ENCODE results near the gene EGFL6. TPM values are rescaled to one million over a fixed set of nuclear protein-coding genes. Genes with fewer than 3 reads are reported as not detected.

The EGFL6 gene
- total RNA-seq, 2 experiments from 2014 or later = 2.1 to 2.7 TPM

DNA sequence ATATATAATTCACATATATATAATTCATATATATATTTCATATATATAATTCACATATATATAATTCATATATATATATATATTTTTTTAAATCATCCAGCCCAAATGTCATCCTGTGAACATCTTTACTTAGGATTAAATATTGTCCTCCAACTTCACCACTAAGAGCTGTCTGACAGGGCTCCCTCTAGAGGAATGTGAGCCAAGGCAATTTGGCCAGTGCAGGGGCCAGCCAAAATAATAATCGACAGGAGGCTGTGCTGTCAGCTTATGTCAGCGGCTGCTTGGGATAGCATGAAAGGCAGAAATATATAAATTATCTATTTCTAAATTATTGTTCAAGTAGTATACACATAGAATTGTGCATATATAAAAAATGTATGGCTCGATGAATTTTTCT is 29.5 kb downstream of the EGFL6 start:
- H3K4me3 Mint-ChIP-seq = no peak overlapping the region
- CTCF ChIA-PET = interaction anchor here (1.3 kb wide), 1 partner anchor 92 kb away, joined by 5 read pairs; no protein-coding TSS in a partner anchor
- ATAC-seq (no peak), DNase-seq (no peak)
- H3K36me3 Mint-ChIP-seq (ENCODE audit: low read depth) = no peaks in the 10 kb centered on the region
- H3K9me3 Mint-ChIP-seq = no peaks in the 10 kb centered on the region
- TF ChIP-seq, protein P1, sequence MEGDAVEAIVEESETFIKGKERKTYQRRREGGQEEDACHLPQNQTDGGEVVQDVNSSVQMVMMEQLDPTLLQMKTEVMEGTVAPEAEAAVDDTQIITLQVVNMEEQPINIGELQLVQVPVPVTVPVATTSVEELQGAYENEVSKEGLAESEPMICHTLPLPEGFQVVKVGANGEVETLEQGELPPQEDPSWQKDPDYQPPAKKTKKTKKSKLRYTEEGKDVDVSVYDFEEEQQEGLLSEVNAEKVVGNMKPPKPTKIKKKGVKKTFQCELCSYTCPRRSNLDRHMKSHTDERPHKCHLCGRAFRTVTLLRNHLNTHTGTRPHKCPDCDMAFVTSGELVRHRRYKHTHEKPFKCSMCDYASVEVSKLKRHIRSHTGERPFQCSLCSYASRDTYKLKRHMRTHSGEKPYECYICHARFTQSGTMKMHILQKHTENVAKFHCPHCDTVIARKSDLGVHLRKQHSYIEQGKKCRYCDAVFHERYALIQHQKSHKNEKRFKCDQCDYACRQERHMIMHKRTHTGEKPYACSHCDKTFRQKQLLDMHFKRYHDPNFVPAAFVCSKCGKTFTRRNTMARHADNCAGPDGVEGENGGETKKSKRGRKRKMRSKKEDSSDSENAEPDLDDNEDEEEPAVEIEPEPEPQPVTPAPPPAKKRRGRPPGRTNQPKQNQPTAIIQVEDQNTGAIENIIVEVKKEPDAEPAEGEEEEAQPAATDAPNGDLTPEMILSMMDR (IDR thresholded peaks at IDR 0.05) = no peak
- POLR2A ChIA-PET = no interaction called here
- H3K27me3 Mint-ChIP-seq = no peaks in the 10 kb centered on the region
- H3K27ac Mint-ChIP-seq = no peak overlapping the region
- no peaks in the 10 kb centered on the region for H3K4me1 Mint-ChIP-seq (ENCODE audit: low read depth)
- intact Hi-C loops (cut with micrococcal nuclease) = no loop called here

DNA sequence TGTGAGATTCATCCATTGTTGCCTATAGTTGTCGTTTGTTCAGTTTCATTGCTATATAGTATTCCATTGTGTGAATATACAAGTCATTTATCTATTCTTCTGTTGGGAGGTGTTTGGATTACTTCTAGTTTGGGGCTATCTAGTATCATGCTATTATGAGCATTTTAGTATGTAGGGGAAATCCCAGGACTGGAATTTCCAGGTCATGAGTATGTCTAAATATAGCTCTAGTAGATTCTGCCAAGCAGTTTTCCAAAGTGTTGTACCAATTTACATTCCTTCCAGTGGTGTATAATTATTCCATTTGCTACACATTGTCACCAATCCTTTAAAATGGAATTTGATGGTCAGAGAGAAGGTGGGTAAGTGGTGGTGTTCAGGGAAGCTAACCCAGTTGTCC is 30.1 kb downstream of the EGFL6 start:
- ChIA-PET POLR2A (no interaction called here), CTCF (interaction anchor here (1.3 kb wide), 1 partner anchor 93 kb away, joined by 5 read pairs; no protein-coding TSS in a partner anchor)
- no peaks in the 10 kb centered on the region for H3K36me3 Mint-ChIP-seq (ENCODE audit: low read depth)
- no peaks in the 10 kb centered on the region for H3K9me3 Mint-ChIP-seq
- H3K4me3 Mint-ChIP-seq = no peak overlapping the region
- H3K27me3 Mint-ChIP-seq = no peaks in the 10 kb centered on the region
- intact Hi-C loops (cut with micrococcal nuclease) = no loop called here
- no peak overlapping the region for H3K27ac Mint-ChIP-seq
- no peaks in the 10 kb centered on the region for H3K4me1 Mint-ChIP-seq (ENCODE audit: low read depth)
- DNase-seq (no peak), ATAC-seq (no peak)
- TF ChIP-seq, protein P1 (IDR thresholded peaks at IDR 0.05) = no peak

DNA sequence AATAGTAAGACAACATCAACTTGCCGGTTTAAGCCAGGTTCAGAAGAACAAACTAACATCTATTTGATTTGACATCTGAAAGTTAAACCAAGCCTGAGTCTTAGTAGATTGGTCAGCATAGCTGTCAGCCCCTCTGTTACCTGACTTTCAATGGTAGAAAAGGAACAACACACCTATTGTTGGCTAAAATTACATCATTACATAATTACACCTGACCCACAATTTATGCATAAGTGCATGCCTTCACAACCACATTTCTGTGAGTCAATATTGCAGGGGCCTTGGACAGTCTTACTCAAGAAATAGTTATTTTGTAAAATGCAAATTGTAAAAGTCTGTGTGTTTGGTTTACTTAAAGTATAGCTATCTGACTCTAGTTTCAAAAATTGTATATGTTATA is 36.2 kb downstream of the EGFL6 start:
- POLR2A ChIA-PET = no interaction called here
- intact Hi-C loops (cut with micrococcal nuclease) = no loop called here

DNA sequence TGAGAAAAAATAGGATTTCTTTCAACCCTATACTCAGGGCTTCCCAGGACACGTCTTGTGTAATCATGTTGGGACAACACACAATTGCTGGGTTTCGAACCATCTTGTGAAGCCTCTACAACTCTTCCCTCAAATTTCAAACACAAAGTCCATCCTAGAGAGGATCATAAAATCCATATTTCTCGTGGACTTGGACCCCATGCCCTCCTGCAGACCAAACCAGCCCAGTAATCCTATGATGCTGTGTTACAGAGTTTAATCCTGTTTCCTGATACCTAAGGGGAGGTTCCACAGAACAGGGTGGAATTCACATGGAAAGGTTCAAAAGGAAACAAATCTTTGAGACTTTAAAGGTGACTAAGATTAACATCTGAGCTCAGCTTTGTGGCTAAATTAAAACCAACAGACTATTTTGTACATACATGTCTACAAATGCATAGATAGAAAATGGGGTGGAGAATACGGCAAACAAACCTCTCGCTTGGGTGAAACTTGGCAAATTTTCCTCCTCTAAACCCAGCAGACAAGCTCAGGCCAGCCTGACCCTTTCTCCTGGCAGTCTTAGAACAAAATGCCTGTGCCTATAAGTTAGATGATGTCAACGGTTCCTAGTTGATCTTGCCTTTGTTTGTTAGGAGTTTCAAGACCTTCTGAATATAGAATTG is 38.1 kb downstream of the EGFL6 start:
- POLR2A ChIA-PET = no interaction called here
- H3K36me3 Mint-ChIP-seq (ENCODE audit: low read depth) = no peaks in the 10 kb centered on the region
- ATAC-seq (no peak), DNase-seq (no peak)
- H3K27ac Mint-ChIP-seq = no peak overlapping the region
- intact Hi-C loops (cut with micrococcal nuclease) = no loop called here
- H3K27me3 Mint-ChIP-seq = no peaks in the 10 kb centered on the region
- TF ChIP-seq, protein P1 (IDR thresholded peaks at IDR 0.05) = no peak
- H3K4me1 Mint-ChIP-seq (ENCODE audit: low read depth) = no peaks in the 10 kb centered on the region
- no peak overlapping the region for H3K4me3 Mint-ChIP-seq
- no peaks in the 10 kb centered on the region for H3K9me3 Mint-ChIP-seq
- CTCF ChIA-PET = no interaction called here

More for the DNA sequence above, 36.2 kb downstream of the EGFL6 start:
- DNase-seq = no peak
- CTCF ChIA-PET = interaction anchor here (1.2 kb wide), 1 partner anchor 40 kb away, joined by 3 read pairs; no protein-coding TSS in a partner anchor
- no peaks in the 10 kb centered on the region for H3K9me3 Mint-ChIP-seq
- ATAC-seq = no peak
- H3K4me1 Mint-ChIP-seq (ENCODE audit: low read depth) = no peaks in the 10 kb centered on the region
- H3K27ac Mint-ChIP-seq = no peak overlapping the region
- TF ChIP-seq, protein P1 (IDR thresholded peaks at IDR 0.05) = no peak
- no peaks in the 10 kb centered on the region for H3K36me3 Mint-ChIP-seq (ENCODE audit: low read depth)
- no peaks in the 10 kb centered on the region for H3K27me3 Mint-ChIP-seq
- H3K4me3 Mint-ChIP-seq = no peak overlapping the region

DNA sequence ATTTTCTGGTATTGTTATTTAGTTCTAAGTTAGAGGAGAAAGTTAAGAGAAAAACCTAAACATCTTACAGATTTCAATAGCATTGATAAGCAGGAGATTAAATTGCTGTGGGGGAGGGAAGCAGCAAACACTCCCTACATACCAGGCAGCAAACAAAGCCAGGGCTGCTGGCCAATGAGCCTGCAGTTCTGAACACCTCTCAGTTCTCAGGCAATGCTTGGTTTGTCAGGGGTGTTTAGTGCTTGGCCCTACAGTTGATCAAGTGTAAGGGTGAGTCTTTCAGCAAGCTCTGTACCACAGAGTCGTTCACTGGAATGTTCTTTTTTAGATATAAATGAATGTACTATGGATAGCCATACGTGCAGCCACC is 38.6 kb downstream of the EGFL6 start:
- no peak for ATAC-seq
- no peak for DNase-seq
- ChIA-PET CTCF (no interaction called here), POLR2A (no interaction called here)
- Mint-ChIP-seq H3K27me3 (no peaks in the 10 kb centered on the region), H3K4me1 (ENCODE audit: low read depth) (no peaks in the 10 kb centered on the region), H3K27ac (no peak overlapping the region), H3K9me3 (no peaks in the 10 kb centered on the region), H3K4me3 (no peak overlapping the region), H3K36me3 (ENCODE audit: low read depth) (no peaks in the 10 kb centered on the region)
- TF ChIP-seq, protein P1 (IDR thresholded peaks at IDR 0.05) = no peak
- intact Hi-C loops (cut with micrococcal nuclease) = no loop called here

All from activated CD8-positive, alpha-beta T cell treated with anti-CD3 and anti-CD28 coated beads for 36 hours (primary cell).